PC-9 (cell line): ENCODE data around the gene SPATA20. TPM values are rescaled to one million over a fixed set of nuclear protein-coding genes. Genes with fewer than 3 reads are reported as not detected.

Experiments used
- BruUV-seq: library from RNA; stranded (reverse); fragments of 400-500 nt; replicated peaks from 2 replicates; lab custom pipeline; 2021; lab: Mats Ljungman, UMichigan
- CTCF ChIA-PET: fragments of 300-600 bp; sonication (Branson Sonifier 250); formaldehyde crosslinking; loops from one replicate; lab custom pipeline; 2022; ENCODE audit warnings: antibody characterized with exemption; lab: Charles Lee
- POLR2A ChIA-PET: fragments of 300-600 bp; sonication (Branson Sonifier 250); formaldehyde crosslinking; loops from one replicate; lab custom pipeline; 2022; ENCODE audit warnings: antibody characterized with exemption; ENCODE audit not compliant: unreplicated experiment; lab: Charles Lee
- DNase-seq, 2 experiments: peaks; one replicate each; pipeline versions ENCODE4 v3.0.0 to v3.0.0-alpha.2; 2015 to 2022; ENCODE audit warnings: mixed read lengths in 1 of 2
- H2AFZ ChIP-seq: fragments of 200-600 bp; sonication (generic); 2 replicates; pipeline ENCODE4 v1.8.1; 2017; ENCODE audit warnings: antibody characterized with exemption
- H3F3A ChIP-seq: fragments of 200-600 bp; sonication (generic); 2 replicates; pipeline ENCODE4 v1.8.1; 2017; ENCODE audit warnings: antibody characterized with exemption, mild to moderate bottlenecking, low read depth; ENCODE audit not compliant: insufficient read depth
- H3K27ac ChIP-seq: fragments of 200-600 bp; sonication (generic); 2 replicates; pipeline ENCODE4 v1.6.1; 2016; ENCODE audit warnings: mixed run types
- H3K27me3 ChIP-seq: fragments of 200-600 bp; sonication (generic); 2 replicates; pipeline ENCODE4 v1.6.1; 2016; ENCODE audit warnings: low read depth, mixed run types; ENCODE audit not compliant: insufficient read depth
- H3K36me3 ChIP-seq: fragments of 200-600 bp; sonication (generic); 2 replicates; pipeline ENCODE4 v1.6.1; 2016; ENCODE audit warnings: low read depth, mixed run types
- H3K4me1 ChIP-seq: fragments of 200-600 bp; sonication (generic); replicated peaks from 2 replicates; pipeline ENCODE4 v1.6.1; 2016; ENCODE audit warnings: mixed run types; ENCODE audit not compliant: insufficient read depth
- H3K4me2 ChIP-seq: fragments of 200-600 bp; sonication (generic); 2 replicates; pipeline ENCODE4 v1.6.1; 2017; ENCODE audit warnings: mixed run types
- H3K4me3 ChIP-seq: fragments of 200-600 bp; sonication (generic); 2 replicates; pipeline ENCODE4 v1.6.1; 2016; ENCODE audit warnings: mixed run types
- H3K79me2 ChIP-seq: fragments of 200-600 bp; sonication (generic); 2 replicates; pipeline ENCODE4 v1.6.1; 2017; ENCODE audit warnings: low read depth, mixed run types
- H3K9me2 ChIP-seq: fragments of 200-600 bp; sonication (generic); 2 replicates; pipeline ENCODE4 v1.8.1; 2017; ENCODE audit warnings: mild to moderate bottlenecking; ENCODE audit not compliant: insufficient read depth
- H3K9me3 ChIP-seq: fragments of 200-600 bp; sonication (generic); 2 replicates; pipeline ENCODE4 v1.8.1; 2016; ENCODE audit warnings: low read depth; ENCODE audit not compliant: insufficient read depth
- H4K20me1 ChIP-seq: fragments of 200-600 bp; sonication (generic); 2 replicates; pipeline ENCODE4 v1.8.1; 2017; ENCODE audit not compliant: insufficient read depth
- EZH2 ChIP-seq: fragments of 200-600 bp; sonication (generic); IDR thresholded peaks from 2 replicates; pipeline ENCODE4 v1.8.0; 2017; ENCODE audit warnings: antibody characterized with exemption, low read depth
- intact Hi-C: fragments of 100-400 bp; cut with micrococcal nuclease; formaldehyde crosslinking; loops from one replicate; pipeline ENCODE4 v1.10.0; 2022; ENCODE audit not compliant: unreplicated experiment
- total RNA-seq: library from RNA; stranded (reverse); gene quantifications from 2 replicates; pipeline ENCODE4 v1.2.3, GENCODE V29; 2021
- TF ChIP-seq, protein P1 (sequence below): fragments of 200-600 bp; sonication (generic); conservative IDR thresholded peaks from 2 replicates; pipeline ENCODE4 v1.6.1; 2017; ENCODE audit warnings: mixed run types, antibody characterized with exemption, mild to moderate bottlenecking, moderate library complexity

SPATA20 gene
- total RNA-seq, 1 experiment from 2014 or later = 41.5 TPM

DNA sequence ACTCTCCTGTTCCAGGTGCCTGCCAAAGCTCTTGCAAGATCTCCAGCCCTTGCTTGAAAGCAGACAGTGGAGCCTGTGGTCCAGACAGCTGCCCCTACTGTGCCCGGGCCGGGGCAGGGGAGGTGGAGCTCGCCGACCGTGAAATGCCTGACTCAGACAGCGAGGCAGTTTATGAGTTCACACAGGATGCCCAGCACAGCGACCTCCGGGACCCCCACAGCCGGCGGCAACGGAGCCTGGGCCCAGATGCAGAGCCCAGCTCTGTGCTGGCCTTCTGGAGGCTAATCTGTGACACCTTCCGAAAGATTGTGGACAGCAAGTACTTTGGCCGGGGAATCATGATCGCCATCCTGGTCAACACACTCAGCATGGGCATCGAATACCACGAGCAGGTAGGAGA lies 31.2 kb downstream of the SPATA20 start:
- intact Hi-C loops = no loop called here
- no peak overlapping the region for H3K27ac ChIP-seq
- H2AFZ ChIP-seq = no peak overlapping the region
- no peaks in the 10 kb centered on the region for H3K36me3 ChIP-seq
- no peak overlapping the region for H3K4me3 ChIP-seq
- H3K9me3 ChIP-seq = no peaks in the 10 kb centered on the region
- ChIA-PET CTCF (no interaction called here), POLR2A (no interaction called here)
- no peaks in the 10 kb centered on the region for H4K20me1 ChIP-seq
- DNase-seq = no peak
- H3K9me2 ChIP-seq = no peaks in the 10 kb centered on the region
- BruUV-seq = no TSS peak
- H3F3A ChIP-seq = no peaks in the 10 kb centered on the region
- TF ChIP-seq EZH2 = no peak
- TF ChIP-seq, protein P1, sequence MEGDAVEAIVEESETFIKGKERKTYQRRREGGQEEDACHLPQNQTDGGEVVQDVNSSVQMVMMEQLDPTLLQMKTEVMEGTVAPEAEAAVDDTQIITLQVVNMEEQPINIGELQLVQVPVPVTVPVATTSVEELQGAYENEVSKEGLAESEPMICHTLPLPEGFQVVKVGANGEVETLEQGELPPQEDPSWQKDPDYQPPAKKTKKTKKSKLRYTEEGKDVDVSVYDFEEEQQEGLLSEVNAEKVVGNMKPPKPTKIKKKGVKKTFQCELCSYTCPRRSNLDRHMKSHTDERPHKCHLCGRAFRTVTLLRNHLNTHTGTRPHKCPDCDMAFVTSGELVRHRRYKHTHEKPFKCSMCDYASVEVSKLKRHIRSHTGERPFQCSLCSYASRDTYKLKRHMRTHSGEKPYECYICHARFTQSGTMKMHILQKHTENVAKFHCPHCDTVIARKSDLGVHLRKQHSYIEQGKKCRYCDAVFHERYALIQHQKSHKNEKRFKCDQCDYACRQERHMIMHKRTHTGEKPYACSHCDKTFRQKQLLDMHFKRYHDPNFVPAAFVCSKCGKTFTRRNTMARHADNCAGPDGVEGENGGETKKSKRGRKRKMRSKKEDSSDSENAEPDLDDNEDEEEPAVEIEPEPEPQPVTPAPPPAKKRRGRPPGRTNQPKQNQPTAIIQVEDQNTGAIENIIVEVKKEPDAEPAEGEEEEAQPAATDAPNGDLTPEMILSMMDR = no peak
- peaks cover 26% of the 10 kb centered on the region; the same call in 1 of the 2 replicates for H3K27me3 ChIP-seq
- H3K4me1 ChIP-seq = no peaks in the 10 kb centered on the region
- H3K79me2 ChIP-seq = no peaks in the 10 kb centered on the region
- no peak overlapping the region for H3K4me2 ChIP-seq

DNA sequence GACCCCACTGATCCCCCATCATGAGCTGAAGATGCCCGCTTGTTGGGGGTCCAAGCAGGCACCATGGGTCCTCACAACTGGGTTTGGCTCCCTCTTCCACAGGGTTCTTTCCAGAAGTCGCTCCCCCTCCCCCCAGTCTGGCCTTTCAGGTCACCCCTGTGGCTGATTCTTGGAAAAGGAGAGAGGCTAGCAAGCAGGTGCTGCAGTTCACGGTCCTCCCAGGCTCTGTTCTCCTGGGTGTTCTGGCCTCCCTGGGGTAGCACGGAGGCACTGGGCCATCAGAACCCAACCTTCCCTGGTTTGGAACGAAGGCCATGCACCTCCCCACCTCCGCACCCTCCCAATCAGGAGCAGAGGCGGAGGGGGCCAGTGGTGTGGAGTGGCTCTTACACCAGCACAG lies 32.4 kb downstream of the SPATA20 start:
- intact Hi-C loops = no loop called here
- CTCF ChIA-PET = no interaction called here
- Histone ChIP-seq H3K27ac (no peak overlapping the region), H3K4me2 (no peak overlapping the region), H4K20me1 (no peaks in the 10 kb centered on the region), H3F3A (no peaks in the 10 kb centered on the region), H3K27me3 (peaks cover 26% of the 10 kb centered on the region; the same call in 1 of the 2 replicates), H3K36me3 (no peaks in the 10 kb centered on the region), H3K79me2 (no peaks in the 10 kb centered on the region), H3K9me3 (no peaks in the 10 kb centered on the region), H3K9me2 (no peaks in the 10 kb centered on the region), H2AFZ (no peak overlapping the region), H3K4me3 (no peak overlapping the region), H3K4me1 (no peaks in the 10 kb centered on the region)
- BruUV-seq = no TSS peak
- POLR2A ChIA-PET = interaction anchor here (0.6 kb wide), 1 partner anchor 286 kb away, joined by 3 read pairs; no protein-coding TSS in a partner anchor
- DNase-seq = no peak
- no peak for TF ChIP-seq EZH2
- TF ChIP-seq, protein P1 = no peak

DNA sequence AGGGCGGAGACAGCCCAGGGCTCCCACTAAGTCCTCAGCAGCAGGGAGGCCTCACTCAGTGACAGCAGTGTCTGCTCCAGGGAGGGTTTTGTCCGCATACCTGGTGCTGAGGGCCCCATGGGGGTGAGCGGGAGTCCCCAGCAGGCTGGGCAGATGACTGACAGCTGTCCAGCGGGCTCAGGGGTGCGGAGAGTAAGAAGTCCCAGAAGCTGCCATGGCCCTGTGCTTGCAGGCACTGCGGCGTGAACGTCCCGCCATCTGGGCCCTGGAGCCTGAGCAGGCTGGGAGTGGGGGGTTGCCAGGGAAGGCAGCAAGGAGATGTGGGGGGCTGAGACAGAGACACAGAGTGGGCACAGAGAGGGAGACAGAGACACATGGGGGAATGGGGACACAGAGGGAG lies 33.7 kb downstream of the SPATA20 start:
- DNase-seq = no peak
- ChIA-PET CTCF (no interaction called here), POLR2A (no interaction called here)

More for the DNA sequence above, 33.7 kb downstream of the SPATA20 start:
- Histone ChIP-seq H3K27ac (no peak overlapping the region), H3K79me2 (no peaks in the 10 kb centered on the region), H3K27me3 (peaks cover 26% of the 10 kb centered on the region; the same call in 1 of the 2 replicates), H3K9me2 (no peaks in the 10 kb centered on the region), H3K4me1 (peaks cover 8% of the 10 kb centered on the region), H2AFZ (no peak overlapping the region), H3K4me3 (no peak overlapping the region), H3K4me2 (no peak overlapping the region), H3K9me3 (no peaks in the 10 kb centered on the region), H3K36me3 (no peaks in the 10 kb centered on the region), H3F3A (no peaks in the 10 kb centered on the region), H4K20me1 (no peaks in the 10 kb centered on the region)
- TF ChIP-seq EZH2 = no peak
- TF ChIP-seq, protein P1 = no peak
- no TSS peak for BruUV-seq
- intact Hi-C loops = no loop called here
